ENCODE measurements around the gene ASIC4.

ASIC4 gene

GRCh38 chr2:219543596-219544358, 29.5 kb downstream of the ASIC4 start, which contains the start of the genes CHPF and TMEM198:
Gene CHPF (minus strand): TSS chr2:219543809. CDS start chr2:219543538, 271 bp downstream.
Gene TMEM198 (plus strand): TSS chr2:219544028. CDS start chr2:219544728, 700 bp downstream.
- no peaks in the 10 kb centered on the region for H3K27me3 ChIP-seq (replicated peaks; ENCODE audit: control insufficient read depth, insufficient read depth, low read length)
- peaks cover 23% of the 10 kb centered on the region for H3K36me3 ChIP-seq (ENCODE audit: control insufficient read depth, insufficient read depth, low read length)
- TF ChIP-seq, protein P1, sequence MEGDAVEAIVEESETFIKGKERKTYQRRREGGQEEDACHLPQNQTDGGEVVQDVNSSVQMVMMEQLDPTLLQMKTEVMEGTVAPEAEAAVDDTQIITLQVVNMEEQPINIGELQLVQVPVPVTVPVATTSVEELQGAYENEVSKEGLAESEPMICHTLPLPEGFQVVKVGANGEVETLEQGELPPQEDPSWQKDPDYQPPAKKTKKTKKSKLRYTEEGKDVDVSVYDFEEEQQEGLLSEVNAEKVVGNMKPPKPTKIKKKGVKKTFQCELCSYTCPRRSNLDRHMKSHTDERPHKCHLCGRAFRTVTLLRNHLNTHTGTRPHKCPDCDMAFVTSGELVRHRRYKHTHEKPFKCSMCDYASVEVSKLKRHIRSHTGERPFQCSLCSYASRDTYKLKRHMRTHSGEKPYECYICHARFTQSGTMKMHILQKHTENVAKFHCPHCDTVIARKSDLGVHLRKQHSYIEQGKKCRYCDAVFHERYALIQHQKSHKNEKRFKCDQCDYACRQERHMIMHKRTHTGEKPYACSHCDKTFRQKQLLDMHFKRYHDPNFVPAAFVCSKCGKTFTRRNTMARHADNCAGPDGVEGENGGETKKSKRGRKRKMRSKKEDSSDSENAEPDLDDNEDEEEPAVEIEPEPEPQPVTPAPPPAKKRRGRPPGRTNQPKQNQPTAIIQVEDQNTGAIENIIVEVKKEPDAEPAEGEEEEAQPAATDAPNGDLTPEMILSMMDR (IDR thresholded peaks at IDR 0.05; ENCODE audit: insufficient read depth, low read length, poor library complexity, severe bottlenecking) = no peak
- peak; percentile 96 for DNase-seq (ENCODE audit: extremely low read depth, insufficient read length)
- H3K4me3 ChIP-seq (replicated peaks; ENCODE audit: low read depth, low read length) = peak within 1 kb of the TSS; percentile 81

DNA sequence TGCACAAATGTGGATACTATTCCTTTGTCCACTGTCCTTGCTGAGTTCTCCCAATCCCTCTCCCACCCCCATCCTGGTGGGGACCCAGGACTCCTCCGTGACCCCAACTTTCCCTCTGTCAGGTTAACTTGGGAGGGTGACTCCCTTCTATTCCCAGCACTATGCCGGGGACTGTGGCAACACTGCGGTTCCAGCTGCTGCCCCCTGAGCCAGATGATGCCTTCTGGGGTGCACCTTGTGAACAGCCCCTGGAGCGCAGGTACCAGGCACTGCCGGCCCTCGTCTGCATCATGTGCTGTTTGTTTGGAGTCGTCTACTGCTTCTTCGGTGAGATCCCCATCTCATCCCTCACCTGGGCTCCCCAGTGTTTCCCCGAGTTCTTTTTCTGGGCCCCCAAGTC, 30.3 kb downstream of the ASIC4 start:
- peak overlapping the region; percentile 81 for H3K4me3 ChIP-seq (replicated peaks; ENCODE audit: low read depth, low read length)
- no peak for DNase-seq (ENCODE audit: extremely low read depth, insufficient read length)
- H3K27me3 ChIP-seq (replicated peaks; ENCODE audit: control insufficient read depth, insufficient read depth, low read length) = no peaks in the 10 kb centered on the region
- H3K36me3 ChIP-seq (ENCODE audit: control insufficient read depth, insufficient read depth, low read length) = peaks cover 15% of the 10 kb centered on the region
- TF ChIP-seq, protein P1 (IDR thresholded peaks at IDR 0.05; ENCODE audit: insufficient read depth, low read length, poor library complexity, severe bottlenecking) = no peak

- TF ChIP-seq, protein P1 (IDR thresholded peaks at IDR 0.05; ENCODE audit: insufficient read depth, low read length, poor library complexity, severe bottlenecking) = no peak
- peaks cover 10% of the 10 kb centered on the region for H3K36me3 ChIP-seq (ENCODE audit: control insufficient read depth, insufficient read depth, low read length)
- no peak for DNase-seq (ENCODE audit: extremely low read depth, insufficient read length)
Observed at GRCh38 chr2:219545295-219545942, 31.1 kb downstream of the ASIC4 start.

DNA sequence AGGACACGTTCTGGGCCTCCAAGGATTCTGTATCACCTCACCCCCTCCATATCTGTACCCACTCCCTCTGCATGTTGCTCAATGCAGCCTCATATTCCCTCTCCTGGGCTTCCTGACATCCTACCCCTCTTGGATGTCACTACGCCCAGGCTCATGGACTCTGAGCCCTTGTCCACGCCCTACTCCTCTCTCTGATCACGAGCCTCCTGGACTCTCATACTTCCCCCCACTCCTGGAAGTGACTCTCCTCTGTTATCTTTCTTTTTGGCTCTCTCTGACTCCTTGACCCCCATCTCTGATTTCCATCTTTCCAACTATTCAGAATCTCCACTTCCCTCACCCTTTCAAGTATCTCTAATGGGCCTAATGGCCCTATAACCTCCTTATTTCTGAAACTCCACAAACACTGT, 31.7 kb downstream of the ASIC4 start:
- peaks cover 5% of the 10 kb centered on the region for H3K36me3 ChIP-seq (ENCODE audit: control insufficient read depth, insufficient read depth, low read length)
- H3K4me3 ChIP-seq (replicated peaks; ENCODE audit: low read depth, low read length) = no peak overlapping the region
- TF ChIP-seq, protein P1 (IDR thresholded peaks at IDR 0.05; ENCODE audit: insufficient read depth, low read length, poor library complexity, severe bottlenecking) = no peak
- no peaks in the 10 kb centered on the region for H3K27me3 ChIP-seq (replicated peaks; ENCODE audit: control insufficient read depth, insufficient read depth, low read length)
- no peak for DNase-seq (ENCODE audit: extremely low read depth, insufficient read length)

More at GRCh38 chr2:219545295-219545942, 31.1 kb downstream of the ASIC4 start:
- no peak overlapping the region for H3K4me3 ChIP-seq (replicated peaks; ENCODE audit: low read depth, low read length)
- no peaks in the 10 kb centered on the region for H3K27me3 ChIP-seq (replicated peaks; ENCODE audit: control insufficient read depth, insufficient read depth, low read length)

GRCh38 chr2:219547621-219548020, 33.3 kb downstream of the ASIC4 start:
- H3K27me3 ChIP-seq (replicated peaks; ENCODE audit: control insufficient read depth, insufficient read depth, low read length) = peaks cover 2% of the 10 kb centered on the region
- no peak for DNase-seq (ENCODE audit: extremely low read depth, insufficient read length)
- H3K4me3 ChIP-seq (replicated peaks; ENCODE audit: low read depth, low read length) = no peak overlapping the region
- no peaks in the 10 kb centered on the region for H3K36me3 ChIP-seq (ENCODE audit: control insufficient read depth, insufficient read depth, low read length)
- TF ChIP-seq, protein P1 (IDR thresholded peaks at IDR 0.05; ENCODE audit: insufficient read depth, low read length, poor library complexity, severe bottlenecking) = no peak

Data from GM06990 (cell line).